ENCODE results near the gene SDK1. TPM values are rescaled to one million over a fixed set of nuclear protein-coding genes. Genes with fewer than 3 reads are reported as not detected.

The SDK1 gene
- total RNA-seq, 1 experiment from 2014 or later: 9.3 TPM

- TF ChIP-seq, protein P1, sequence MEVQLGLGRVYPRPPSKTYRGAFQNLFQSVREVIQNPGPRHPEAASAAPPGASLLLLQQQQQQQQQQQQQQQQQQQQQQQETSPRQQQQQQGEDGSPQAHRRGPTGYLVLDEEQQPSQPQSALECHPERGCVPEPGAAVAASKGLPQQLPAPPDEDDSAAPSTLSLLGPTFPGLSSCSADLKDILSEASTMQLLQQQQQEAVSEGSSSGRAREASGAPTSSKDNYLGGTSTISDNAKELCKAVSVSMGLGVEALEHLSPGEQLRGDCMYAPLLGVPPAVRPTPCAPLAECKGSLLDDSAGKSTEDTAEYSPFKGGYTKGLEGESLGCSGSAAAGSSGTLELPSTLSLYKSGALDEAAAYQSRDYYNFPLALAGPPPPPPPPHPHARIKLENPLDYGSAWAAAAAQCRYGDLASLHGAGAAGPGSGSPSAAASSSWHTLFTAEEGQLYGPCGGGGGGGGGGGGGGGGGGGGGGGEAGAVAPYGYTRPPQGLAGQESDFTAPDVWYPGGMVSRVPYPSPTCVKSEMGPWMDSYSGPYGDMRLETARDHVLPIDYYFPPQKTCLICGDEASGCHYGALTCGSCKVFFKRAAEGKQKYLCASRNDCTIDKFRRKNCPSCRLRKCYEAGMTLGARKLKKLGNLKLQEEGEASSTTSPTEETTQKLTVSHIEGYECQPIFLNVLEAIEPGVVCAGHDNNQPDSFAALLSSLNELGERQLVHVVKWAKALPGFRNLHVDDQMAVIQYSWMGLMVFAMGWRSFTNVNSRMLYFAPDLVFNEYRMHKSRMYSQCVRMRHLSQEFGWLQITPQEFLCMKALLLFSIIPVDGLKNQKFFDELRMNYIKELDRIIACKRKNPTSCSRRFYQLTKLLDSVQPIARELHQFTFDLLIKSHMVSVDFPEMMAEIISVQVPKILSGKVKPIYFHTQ (CRISPR knock-in tag; IDR thresholded peaks at IDR 0.05): no peak
- TF ChIP-seq GTF2I (CRISPR knock-in tag; conservative IDR thresholded peaks at IDR 0.05) (no peak), NFATC4 (CRISPR knock-in tag; IDR thresholded peaks at IDR 0.05) (no peak), ZNF317 (CRISPR knock-in tag; IDR thresholded peaks at IDR 0.05; ENCODE audit: borderline replicate concordance, low read depth) (no peak), E2F1 (CRISPR knock-in tag; IDR thresholded peaks at IDR 0.05) (no peak)
- TF ChIP-seq, protein P2, sequence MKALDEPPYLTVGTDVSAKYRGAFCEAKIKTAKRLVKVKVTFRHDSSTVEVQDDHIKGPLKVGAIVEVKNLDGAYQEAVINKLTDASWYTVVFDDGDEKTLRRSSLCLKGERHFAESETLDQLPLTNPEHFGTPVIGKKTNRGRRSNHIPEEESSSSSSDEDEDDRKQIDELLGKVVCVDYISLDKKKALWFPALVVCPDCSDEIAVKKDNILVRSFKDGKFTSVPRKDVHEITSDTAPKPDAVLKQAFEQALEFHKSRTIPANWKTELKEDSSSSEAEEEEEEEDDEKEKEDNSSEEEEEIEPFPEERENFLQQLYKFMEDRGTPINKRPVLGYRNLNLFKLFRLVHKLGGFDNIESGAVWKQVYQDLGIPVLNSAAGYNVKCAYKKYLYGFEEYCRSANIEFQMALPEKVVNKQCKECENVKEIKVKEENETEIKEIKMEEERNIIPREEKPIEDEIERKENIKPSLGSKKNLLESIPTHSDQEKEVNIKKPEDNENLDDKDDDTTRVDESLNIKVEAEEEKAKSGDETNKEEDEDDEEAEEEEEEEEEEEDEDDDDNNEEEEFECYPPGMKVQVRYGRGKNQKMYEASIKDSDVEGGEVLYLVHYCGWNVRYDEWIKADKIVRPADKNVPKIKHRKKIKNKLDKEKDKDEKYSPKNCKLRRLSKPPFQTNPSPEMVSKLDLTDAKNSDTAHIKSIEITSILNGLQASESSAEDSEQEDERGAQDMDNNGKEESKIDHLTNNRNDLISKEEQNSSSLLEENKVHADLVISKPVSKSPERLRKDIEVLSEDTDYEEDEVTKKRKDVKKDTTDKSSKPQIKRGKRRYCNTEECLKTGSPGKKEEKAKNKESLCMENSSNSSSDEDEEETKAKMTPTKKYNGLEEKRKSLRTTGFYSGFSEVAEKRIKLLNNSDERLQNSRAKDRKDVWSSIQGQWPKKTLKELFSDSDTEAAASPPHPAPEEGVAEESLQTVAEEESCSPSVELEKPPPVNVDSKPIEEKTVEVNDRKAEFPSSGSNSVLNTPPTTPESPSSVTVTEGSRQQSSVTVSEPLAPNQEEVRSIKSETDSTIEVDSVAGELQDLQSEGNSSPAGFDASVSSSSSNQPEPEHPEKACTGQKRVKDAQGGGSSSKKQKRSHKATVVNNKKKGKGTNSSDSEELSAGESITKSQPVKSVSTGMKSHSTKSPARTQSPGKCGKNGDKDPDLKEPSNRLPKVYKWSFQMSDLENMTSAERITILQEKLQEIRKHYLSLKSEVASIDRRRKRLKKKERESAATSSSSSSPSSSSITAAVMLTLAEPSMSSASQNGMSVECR (CRISPR knock-in tag; IDR thresholded peaks at IDR 0.05; ENCODE audit: borderline replicate concordance): no peak
Measured at GRCh38 chr7:4277936-4278335, 976.9 kb downstream of the SDK1 start (continued).

- no peak for DNase-seq (ENCODE audit: low spot score)
- POLR2A ChIA-PET: no interaction called here
- CTCF ChIA-PET: no interaction called here
- no peak for TF ChIP-seq KAT7 (CRISPR knock-in tag; IDR thresholded peaks at IDR 0.05; ENCODE audit: borderline replicate concordance)
- no peak for TF ChIP-seq MYBL2 (CRISPR knock-in tag; IDR thresholded peaks at IDR 0.05)
- TF ChIP-seq ATF3 (CRISPR knock-in tag; conservative IDR thresholded peaks at IDR 0.05): no peak
- TF ChIP-seq, protein P3, sequence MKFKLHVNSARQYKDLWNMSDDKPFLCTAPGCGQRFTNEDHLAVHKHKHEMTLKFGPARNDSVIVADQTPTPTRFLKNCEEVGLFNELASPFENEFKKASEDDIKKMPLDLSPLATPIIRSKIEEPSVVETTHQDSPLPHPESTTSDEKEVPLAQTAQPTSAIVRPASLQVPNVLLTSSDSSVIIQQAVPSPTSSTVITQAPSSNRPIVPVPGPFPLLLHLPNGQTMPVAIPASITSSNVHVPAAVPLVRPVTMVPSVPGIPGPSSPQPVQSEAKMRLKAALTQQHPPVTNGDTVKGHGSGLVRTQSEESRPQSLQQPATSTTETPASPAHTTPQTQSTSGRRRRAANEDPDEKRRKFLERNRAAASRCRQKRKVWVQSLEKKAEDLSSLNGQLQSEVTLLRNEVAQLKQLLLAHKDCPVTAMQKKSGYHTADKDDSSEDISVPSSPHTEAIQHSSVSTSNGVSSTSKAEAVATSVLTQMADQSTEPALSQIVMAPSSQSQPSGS (CRISPR knock-in tag; IDR thresholded peaks at IDR 0.05; ENCODE audit: borderline replicate concordance, low read depth): no peak
- no peak for TF ChIP-seq RORB (CRISPR knock-in tag; IDR thresholded peaks at IDR 0.05)
- no peak for TF ChIP-seq E2F1 (CRISPR knock-in tag; IDR thresholded peaks at IDR 0.05)
- TF ChIP-seq ERG (CRISPR knock-in tag; IDR thresholded peaks at IDR 0.05): no peak
- no peak for TF ChIP-seq USF1 (CRISPR knock-in tag; IDR thresholded peaks at IDR 0.05)
- no peak for TF ChIP-seq ZNF416 (CRISPR knock-in tag; IDR thresholded peaks at IDR 0.05)
- TF ChIP-seq, protein P4, sequence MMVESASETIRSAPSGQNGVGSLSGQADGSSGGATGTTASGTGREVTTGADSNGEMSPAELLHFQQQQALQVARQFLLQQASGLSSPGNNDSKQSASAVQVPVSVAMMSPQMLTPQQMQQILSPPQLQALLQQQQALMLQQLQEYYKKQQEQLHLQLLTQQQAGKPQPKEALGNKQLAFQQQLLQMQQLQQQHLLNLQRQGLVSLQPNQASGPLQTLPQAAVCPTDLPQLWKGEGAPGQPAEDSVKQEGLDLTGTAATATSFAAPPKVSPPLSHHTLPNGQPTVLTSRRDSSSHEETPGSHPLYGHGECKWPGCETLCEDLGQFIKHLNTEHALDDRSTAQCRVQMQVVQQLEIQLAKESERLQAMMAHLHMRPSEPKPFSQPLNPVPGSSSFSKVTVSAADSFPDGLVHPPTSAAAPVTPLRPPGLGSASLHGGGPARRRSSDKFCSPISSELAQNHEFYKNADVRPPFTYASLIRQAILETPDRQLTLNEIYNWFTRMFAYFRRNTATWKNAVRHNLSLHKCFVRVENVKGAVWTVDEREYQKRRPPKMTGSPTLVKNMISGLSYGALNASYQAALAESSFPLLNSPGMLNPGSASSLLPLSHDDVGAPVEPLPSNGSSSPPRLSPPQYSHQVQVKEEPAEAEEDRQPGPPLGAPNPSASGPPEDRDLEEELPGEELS (CRISPR knock-in tag; IDR thresholded peaks at IDR 0.05): no peak
- no peak for TF ChIP-seq ELF4 (CRISPR knock-in tag; IDR thresholded peaks at IDR 0.05; ENCODE audit: low read depth)
- TF ChIP-seq ETV6 (CRISPR knock-in tag; IDR thresholded peaks at IDR 0.05): no peak
- TF ChIP-seq TP53 (CRISPR knock-in tag; IDR thresholded peaks at IDR 0.05): no peak
- TF ChIP-seq, protein P5, sequence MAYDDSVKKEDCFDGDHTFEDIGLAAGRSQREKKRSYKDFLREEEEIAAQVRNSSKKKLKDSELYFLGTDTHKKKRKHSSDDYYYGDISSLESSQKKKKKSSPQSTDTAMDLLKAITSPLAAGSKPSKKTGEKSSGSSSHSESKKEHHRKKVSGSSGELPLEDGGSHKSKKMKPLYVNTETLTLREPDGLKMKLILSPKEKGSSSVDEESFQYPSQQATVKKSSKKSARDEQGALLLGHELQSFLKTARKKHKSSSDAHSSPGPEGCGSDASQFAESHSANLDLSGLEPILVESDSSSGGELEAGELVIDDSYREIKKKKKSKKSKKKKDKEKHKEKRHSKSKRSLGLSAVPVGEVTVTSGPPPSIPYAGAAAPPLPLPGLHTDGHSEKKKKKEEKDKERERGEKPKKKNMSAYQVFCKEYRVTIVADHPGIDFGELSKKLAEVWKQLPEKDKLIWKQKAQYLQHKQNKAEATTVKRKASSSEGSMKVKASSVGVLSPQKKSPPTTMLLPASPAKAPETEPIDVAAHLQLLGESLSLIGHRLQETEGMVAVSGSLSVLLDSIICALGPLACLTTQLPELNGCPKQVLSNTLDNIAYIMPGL (CRISPR knock-in tag; IDR thresholded peaks at IDR 0.05): no peak
Measured at GRCh38 chr7:4279216-4279615, 978.2 kb downstream of the SDK1 start.

More at GRCh38 chr7:4279216-4279615, 978.2 kb downstream of the SDK1 start:
- Mint-ChIP-seq H3K36me3 (peaks cover 4% of the 10 kb centered on the region), H3K27ac (no peak overlapping the region), H3K4me1 (no peaks in the 10 kb centered on the region), H3K4me3 (no peak overlapping the region), H3K27me3 (ENCODE audit: low read depth) (no peaks in the 10 kb centered on the region), H3K9me3 (peaks cover 11% of the 10 kb centered on the region)
- no peak for ATAC-seq

Data from WTC11 (cell line).